ENCODE data around the gene ARID5B.

GRCh38 chr10:61890881-61891409 lies 10.6 kb upstream of the ARID5B start:
- TF ChIP-seq E2F4 (CRISPR knock-in tag; IDR thresholded peaks at IDR 0.05; ENCODE audit: borderline replicate concordance, low read depth) (no peak), ATF6 (CRISPR knock-in tag; IDR thresholded peaks at IDR 0.05) (no peak), FOXJ3 (CRISPR knock-in tag; IDR thresholded peaks at IDR 0.05; ENCODE audit: borderline replicate concordance) (no peak), ZNF281 (CRISPR knock-in tag; IDR thresholded peaks at IDR 0.05) (no peak), ZBTB21 (CRISPR knock-in tag; IDR thresholded peaks at IDR 0.05; ENCODE audit: borderline replicate concordance) (no peak), TCF7 (CRISPR knock-in tag; IDR thresholded peaks at IDR 0.05; ENCODE audit: low read depth) (no peak), KAT7 (CRISPR knock-in tag; IDR thresholded peaks at IDR 0.05; ENCODE audit: borderline replicate concordance) (no peak), NR2C2 (CRISPR knock-in tag; IDR thresholded peaks at IDR 0.05) (no peak)
- TF ChIP-seq, protein P1, sequence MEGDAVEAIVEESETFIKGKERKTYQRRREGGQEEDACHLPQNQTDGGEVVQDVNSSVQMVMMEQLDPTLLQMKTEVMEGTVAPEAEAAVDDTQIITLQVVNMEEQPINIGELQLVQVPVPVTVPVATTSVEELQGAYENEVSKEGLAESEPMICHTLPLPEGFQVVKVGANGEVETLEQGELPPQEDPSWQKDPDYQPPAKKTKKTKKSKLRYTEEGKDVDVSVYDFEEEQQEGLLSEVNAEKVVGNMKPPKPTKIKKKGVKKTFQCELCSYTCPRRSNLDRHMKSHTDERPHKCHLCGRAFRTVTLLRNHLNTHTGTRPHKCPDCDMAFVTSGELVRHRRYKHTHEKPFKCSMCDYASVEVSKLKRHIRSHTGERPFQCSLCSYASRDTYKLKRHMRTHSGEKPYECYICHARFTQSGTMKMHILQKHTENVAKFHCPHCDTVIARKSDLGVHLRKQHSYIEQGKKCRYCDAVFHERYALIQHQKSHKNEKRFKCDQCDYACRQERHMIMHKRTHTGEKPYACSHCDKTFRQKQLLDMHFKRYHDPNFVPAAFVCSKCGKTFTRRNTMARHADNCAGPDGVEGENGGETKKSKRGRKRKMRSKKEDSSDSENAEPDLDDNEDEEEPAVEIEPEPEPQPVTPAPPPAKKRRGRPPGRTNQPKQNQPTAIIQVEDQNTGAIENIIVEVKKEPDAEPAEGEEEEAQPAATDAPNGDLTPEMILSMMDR (IDR thresholded peaks at IDR 0.05), result no peak

Data from WTC11 (cell line).